ENCODE measurements around the gene PAX3. TPM values are rescaled to one million over a fixed set of nuclear protein-coding genes. Genes with fewer than 3 reads are reported as not detected.

The PAX3 gene
- total and polyA plus RNA-seq, 4 donors: 0.60 TPM; not detected in 3

DNA sequence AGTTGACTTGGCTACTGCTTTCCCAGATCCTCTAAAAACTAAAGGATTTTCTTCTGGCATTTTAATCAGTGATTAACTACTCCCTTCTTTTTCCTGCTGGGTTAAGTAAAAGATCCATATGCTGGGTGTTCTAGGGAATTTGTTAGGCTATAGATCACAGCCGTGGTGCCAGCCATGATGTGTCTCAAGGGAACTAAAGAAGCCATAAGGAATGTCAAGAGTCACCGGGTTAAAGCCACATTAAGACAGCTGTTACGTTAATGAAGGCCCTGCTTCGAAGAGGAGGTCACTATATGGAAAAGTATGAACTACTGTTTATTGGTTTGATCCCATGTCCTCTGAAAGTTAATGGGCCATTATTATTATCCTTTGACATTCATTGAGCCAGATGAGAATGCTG is 70.7 kb downstream of the PAX3 start:
- DNase-seq (no peak), ATAC-seq (ENCODE audit: low FRiP score) (no peak)
- H3K36me3 ChIP-seq (ENCODE audit: control insufficient read depth in 1 of 2, insufficient read depth in 2 of 2, low read length in 1 of 2): no peaks in the 10 kb centered on the region
- peaks cover 1% of the 10 kb centered on the region for H3K9me3 ChIP-seq (ENCODE audit: control insufficient read depth, low read length)
- H3K27me3 ChIP-seq (ENCODE audit: control insufficient read depth in 1 of 2, insufficient read depth in 2 of 2, low read length in 1 of 2): peaks cover 0 to 2% of the 10 kb centered on the region in 2 donors
- intact Hi-C loops (cut with DNase I): no loop called here
- H3K4me3 ChIP-seq (ENCODE audit: low read length in 2 of 2): no peak overlapping the region
- WGBS, 2 donors: 13 to 16% methylated on average over 4 of the region's 4 CpGs
- H3K4me1 ChIP-seq (ENCODE audit: control insufficient read depth in 1 of 2, insufficient read depth in 2 of 2, low read length in 2 of 2): no peaks in the 10 kb centered on the region
- no peak overlapping the region for H3K27ac ChIP-seq (ENCODE audit: low read depth in 1 of 2, low read length in 2 of 2)

- Histone ChIP-seq H3K36me3 (ENCODE audit: control insufficient read depth in 1 of 2, insufficient read depth in 2 of 2, low read length in 1 of 2) (no peaks in the 10 kb centered on the region), H3K4me3 (ENCODE audit: low read length in 2 of 2) (no peak overlapping the region), H3K27me3 (ENCODE audit: control insufficient read depth in 1 of 2, insufficient read depth in 2 of 2, low read length in 1 of 2) (no peaks in the 10 kb centered on the region), H3K9me3 (ENCODE audit: control insufficient read depth, low read length) (no peaks in the 10 kb centered on the region), H3K27ac (ENCODE audit: low read depth in 1 of 2, low read length in 2 of 2) (no peak overlapping the region), H3K4me1 (ENCODE audit: control insufficient read depth in 1 of 2, insufficient read depth in 2 of 2, low read length in 2 of 2) (no peaks in the 10 kb centered on the region)
- intact Hi-C loops (cut with DNase I): no loop called here
- DNase-seq (no peak), ATAC-seq (ENCODE audit: low FRiP score) (no peak)
- WGBS, 2 donors: 24 to 36% methylated on average over 6 of the region's 6 CpGs
Observed at GRCh38 chr2:222218786-222219185, 80.0 kb downstream of the PAX3 start.

- no peak for DNase-seq
- intact Hi-C loops (cut with DNase I): no loop called here
- no peak for ATAC-seq (ENCODE audit: low FRiP score)
- no peaks in the 10 kb centered on the region for H3K36me3 ChIP-seq (ENCODE audit: control insufficient read depth in 1 of 2, insufficient read depth in 2 of 2, low read length in 1 of 2)
- H3K4me3 ChIP-seq (ENCODE audit: low read length in 2 of 2): no peak overlapping the region
- H3K9me3 ChIP-seq (ENCODE audit: control insufficient read depth, low read length): no peaks in the 10 kb centered on the region
- H3K4me1 ChIP-seq (ENCODE audit: control insufficient read depth in 1 of 2, insufficient read depth in 2 of 2, low read length in 2 of 2): no peaks in the 10 kb centered on the region
- no peaks in the 10 kb centered on the region for H3K27me3 ChIP-seq (ENCODE audit: control insufficient read depth in 1 of 2, insufficient read depth in 2 of 2, low read length in 1 of 2)
- WGBS, 2 donors: 42 to 49% methylated on average over 1 of the region's 1 CpG
- H3K27ac ChIP-seq (ENCODE audit: low read depth in 1 of 2, low read length in 2 of 2): no peak overlapping the region
Observed at GRCh38 chr2:222217712-222218111, 81.1 kb downstream of the PAX3 start.

GRCh38 chr2:222214885-222215284 is 83.9 kb downstream of the PAX3 start:
- no peaks in the 10 kb centered on the region for H3K9me3 ChIP-seq (ENCODE audit: control insufficient read depth, low read length)
- 13 to 20% methylated on average over 1 of the region's 1 CpG for WGBS, 2 donors
- no peaks in the 10 kb centered on the region for H3K27me3 ChIP-seq (ENCODE audit: control insufficient read depth in 1 of 2, insufficient read depth in 2 of 2, low read length in 1 of 2)
- no peak for ATAC-seq (ENCODE audit: low FRiP score)
- no peak overlapping the region for H3K27ac ChIP-seq (ENCODE audit: low read depth in 1 of 2, low read length in 2 of 2)
- no peaks in the 10 kb centered on the region for H3K36me3 ChIP-seq (ENCODE audit: control insufficient read depth in 1 of 2, insufficient read depth in 2 of 2, low read length in 1 of 2)
- H3K4me1 ChIP-seq (ENCODE audit: control insufficient read depth in 1 of 2, insufficient read depth in 2 of 2, low read length in 2 of 2): no peaks in the 10 kb centered on the region
- intact Hi-C loops (cut with DNase I): no loop called here
- H3K4me3 ChIP-seq (ENCODE audit: low read length in 2 of 2): no peak overlapping the region
- DNase-seq: no peak

GRCh38 chr2:222213049-222213448 is 85.7 kb downstream of the PAX3 start:
- Histone ChIP-seq H3K27me3 (ENCODE audit: control insufficient read depth in 1 of 2, insufficient read depth in 2 of 2, low read length in 1 of 2) (no peaks in the 10 kb centered on the region), H3K27ac (ENCODE audit: low read depth in 1 of 2, low read length in 2 of 2) (no peak overlapping the region), H3K9me3 (ENCODE audit: control insufficient read depth, low read length) (no peaks in the 10 kb centered on the region), H3K4me3 (ENCODE audit: low read length in 2 of 2) (no peak overlapping the region), H3K4me1 (ENCODE audit: control insufficient read depth in 1 of 2, insufficient read depth in 2 of 2, low read length in 2 of 2) (no peaks in the 10 kb centered on the region), H3K36me3 (ENCODE audit: control insufficient read depth in 1 of 2, insufficient read depth in 2 of 2, low read length in 1 of 2) (no peaks in the 10 kb centered on the region)
- intact Hi-C loops (cut with DNase I): no loop called here
- WGBS, 2 donors: 45 to 55% methylated on average over 5 of the region's 5 CpGs
- ATAC-seq (ENCODE audit: low FRiP score) (no peak), DNase-seq (no peak)

GRCh38 chr2:222212571-222212970 is 86.2 kb downstream of the PAX3 start:
- no peak overlapping the region for H3K4me3 ChIP-seq (ENCODE audit: low read length in 2 of 2)
- WGBS, 2 donors: 49 to 50% methylated on average over 4 of the region's 4 CpGs
- H3K36me3 ChIP-seq (ENCODE audit: control insufficient read depth in 1 of 2, insufficient read depth in 2 of 2, low read length in 1 of 2): no peaks in the 10 kb centered on the region
- no peak overlapping the region for H3K27ac ChIP-seq (ENCODE audit: low read depth in 1 of 2, low read length in 2 of 2)
- intact Hi-C loops (cut with DNase I): no loop called here
- DNase-seq (no peak), ATAC-seq (ENCODE audit: low FRiP score) (no peak)
- H3K4me1 ChIP-seq (ENCODE audit: control insufficient read depth in 1 of 2, insufficient read depth in 2 of 2, low read length in 2 of 2): no peaks in the 10 kb centered on the region
- H3K9me3 ChIP-seq (ENCODE audit: control insufficient read depth, low read length): no peaks in the 10 kb centered on the region
- H3K27me3 ChIP-seq (ENCODE audit: control insufficient read depth in 1 of 2, insufficient read depth in 2 of 2, low read length in 1 of 2): no peaks in the 10 kb centered on the region

- DNase-seq (no peak), ATAC-seq (ENCODE audit: low FRiP score) (no peak)
- H3K27me3 ChIP-seq (ENCODE audit: control insufficient read depth in 1 of 2, insufficient read depth in 2 of 2, low read length in 1 of 2): peaks cover 0 to 2% of the 10 kb centered on the region in 2 donors
- 50 to 55% methylated on average over 4 of the region's 4 CpGs for WGBS, 2 donors
- H3K4me3 ChIP-seq (ENCODE audit: low read length in 2 of 2): no peak overlapping the region
- intact Hi-C loops (cut with DNase I): no loop called here
- H3K36me3 ChIP-seq (ENCODE audit: control insufficient read depth in 1 of 2, insufficient read depth in 2 of 2, low read length in 1 of 2): no peaks in the 10 kb centered on the region
- no peaks in the 10 kb centered on the region for H3K9me3 ChIP-seq (ENCODE audit: control insufficient read depth, low read length)
- no peaks in the 10 kb centered on the region for H3K4me1 ChIP-seq (ENCODE audit: control insufficient read depth in 1 of 2, insufficient read depth in 2 of 2, low read length in 2 of 2)
- H3K27ac ChIP-seq (ENCODE audit: low read depth in 1 of 2, low read length in 2 of 2): no peak overlapping the region
Observed at GRCh38 chr2:222208010-222208690, 90.6 kb downstream of the PAX3 start.

DNA sequence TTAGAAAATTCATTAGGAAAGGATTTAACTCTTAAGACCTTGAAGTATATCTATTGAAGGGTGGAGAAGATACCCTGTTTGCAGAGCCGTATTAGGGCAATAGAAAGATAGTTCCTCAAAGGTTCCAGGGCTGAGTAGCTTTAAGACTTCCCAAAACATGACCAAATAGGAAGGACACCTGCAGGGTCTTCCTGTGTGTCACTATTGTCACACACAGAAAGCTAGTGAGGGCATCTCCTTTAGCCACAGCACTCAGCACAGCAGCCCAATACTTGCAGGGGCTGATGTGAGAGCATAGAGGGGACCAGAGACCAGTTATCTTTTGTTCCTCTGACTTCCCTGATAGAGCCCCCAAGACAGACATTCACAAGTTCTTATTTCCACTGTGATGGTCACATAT is 93.7 kb downstream of the PAX3 start:
- Histone ChIP-seq H3K27ac (ENCODE audit: low read depth in 1 of 2, low read length in 2 of 2) (no peak overlapping the region), H3K27me3 (ENCODE audit: control insufficient read depth in 1 of 2, insufficient read depth in 2 of 2, low read length in 1 of 2) (peaks cover 0 to 2% of the 10 kb centered on the region in 2 donors), H3K4me3 (ENCODE audit: low read length in 2 of 2) (no peak overlapping the region), H3K36me3 (ENCODE audit: control insufficient read depth in 1 of 2, insufficient read depth in 2 of 2, low read length in 1 of 2) (no peaks in the 10 kb centered on the region), H3K4me1 (ENCODE audit: control insufficient read depth in 1 of 2, insufficient read depth in 2 of 2, low read length in 2 of 2) (no peaks in the 10 kb centered on the region), H3K9me3 (ENCODE audit: control insufficient read depth, low read length) (no peaks in the 10 kb centered on the region)
- DNase-seq (no peak), ATAC-seq (ENCODE audit: low FRiP score) (no peak)
- 46 to 64% methylated on average over 1 of the region's 1 CpG for WGBS, 2 donors
- intact Hi-C loops (cut with DNase I): no loop called here

DNA sequence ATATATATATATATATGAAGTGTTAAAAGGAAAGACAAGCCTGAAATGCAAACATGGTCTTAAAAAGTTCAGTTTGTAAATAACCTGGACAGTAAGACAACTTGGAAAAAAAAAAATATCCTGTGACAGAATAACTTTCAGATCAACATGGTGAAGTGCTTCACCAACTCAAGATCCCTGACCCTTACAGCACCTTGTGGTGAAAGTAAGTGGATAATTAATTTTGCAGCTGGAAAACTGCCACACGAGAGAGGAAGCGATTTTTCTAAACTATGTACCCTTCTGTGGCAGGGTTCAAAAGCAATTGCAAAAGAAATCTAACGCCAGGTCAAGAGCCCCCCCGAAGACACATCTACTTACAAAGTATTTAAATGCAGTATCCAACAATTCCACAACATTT is 95.8 kb downstream of the PAX3 start:
- WGBS, 2 donors: 20 to 29% methylated on average over 4 of the region's 4 CpGs
- H3K4me1 ChIP-seq (ENCODE audit: control insufficient read depth in 1 of 2, insufficient read depth in 2 of 2, low read length in 2 of 2): no peaks in the 10 kb centered on the region
- H3K27ac ChIP-seq (ENCODE audit: low read depth in 1 of 2, low read length in 2 of 2): no peak overlapping the region
- intact Hi-C loops (cut with DNase I): no loop called here
- no peaks in the 10 kb centered on the region for H3K36me3 ChIP-seq (ENCODE audit: control insufficient read depth in 1 of 2, insufficient read depth in 2 of 2, low read length in 1 of 2)
- no peak overlapping the region for H3K4me3 ChIP-seq (ENCODE audit: low read length in 2 of 2)
- ATAC-seq (ENCODE audit: low FRiP score) (no peak), DNase-seq (no peak)
- peaks cover 0 to 2% of the 10 kb centered on the region in 2 donors for H3K27me3 ChIP-seq (ENCODE audit: control insufficient read depth in 1 of 2, insufficient read depth in 2 of 2, low read length in 1 of 2)
- no peaks in the 10 kb centered on the region for H3K9me3 ChIP-seq (ENCODE audit: control insufficient read depth, low read length)
